Measurements from ENCODE around the gene INPP1. TPM values are rescaled to one million over a fixed set of nuclear protein-coding genes. Genes with fewer than 3 reads are reported as not detected.

Gene INPP1
- total and polyA plus RNA-seq, 2 of the 8 experiments (the other 6 are each of a cell fraction or from before 2014, with no cell fraction given): 0.88 to 3.0 TPM

GRCh38 chr2:190379249-190379964, 36.0 kb downstream of the INPP1 start (continued):
- TF ChIP-seq CHD7 (IDR thresholded peaks at IDR 0.05; ENCODE audit: insufficient replicate concordance, low read length) (no peak), CTBP2 (IDR thresholded peaks at IDR 0.05; ENCODE audit: borderline replicate concordance, insufficient read depth, insufficient read length, low read length) (no peak), CREB1 (IDR thresholded peaks at IDR 0.05) (no peak), SIX5 (IDR thresholded peaks at IDR 0.05; ENCODE audit: low read depth, low read length) (no peak), FOSL1 (IDR thresholded peaks at IDR 0.05; ENCODE audit: insufficient read depth, low read depth, low read length) (no peak), SP4 (IDR thresholded peaks at IDR 0.05; ENCODE audit: low read length) (no peak), BCL11A (IDR thresholded peaks at IDR 0.05; ENCODE audit: low read depth in 2 of 2, low read length in 2 of 2) (no peak), ZNF274 (IDR thresholded peaks at IDR 0.05; ENCODE audit: borderline replicate concordance, extremely low read depth, low read length) (no peak), SRF (IDR thresholded peaks at IDR 0.05; ENCODE audit: low read depth, low read length) (no peak), NRF1 (IDR thresholded peaks at IDR 0.05; ENCODE audit: low read depth, low read length) (no peak)
- TF ChIP-seq, protein P1, sequence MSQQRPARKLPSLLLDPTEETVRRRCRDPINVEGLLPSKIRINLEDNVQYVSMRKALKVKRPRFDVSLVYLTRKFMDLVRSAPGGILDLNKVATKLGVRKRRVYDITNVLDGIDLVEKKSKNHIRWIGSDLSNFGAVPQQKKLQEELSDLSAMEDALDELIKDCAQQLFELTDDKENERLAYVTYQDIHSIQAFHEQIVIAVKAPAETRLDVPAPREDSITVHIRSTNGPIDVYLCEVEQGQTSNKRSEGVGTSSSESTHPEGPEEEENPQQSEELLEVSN (IDR thresholded peaks at IDR 0.05): no peak

Data from H1 (cell line).